ENCODE results near the gene CALR.
A peak's percentile ranks its signal among the peaks of the same experiment; 100 is the strongest.
"Not testable (repeated sequence)": the region's sequence is repeated elsewhere in the genome, so short reads cannot be mapped to it uniquely, and the experiment has no call there.

Gene CALR

DNA sequence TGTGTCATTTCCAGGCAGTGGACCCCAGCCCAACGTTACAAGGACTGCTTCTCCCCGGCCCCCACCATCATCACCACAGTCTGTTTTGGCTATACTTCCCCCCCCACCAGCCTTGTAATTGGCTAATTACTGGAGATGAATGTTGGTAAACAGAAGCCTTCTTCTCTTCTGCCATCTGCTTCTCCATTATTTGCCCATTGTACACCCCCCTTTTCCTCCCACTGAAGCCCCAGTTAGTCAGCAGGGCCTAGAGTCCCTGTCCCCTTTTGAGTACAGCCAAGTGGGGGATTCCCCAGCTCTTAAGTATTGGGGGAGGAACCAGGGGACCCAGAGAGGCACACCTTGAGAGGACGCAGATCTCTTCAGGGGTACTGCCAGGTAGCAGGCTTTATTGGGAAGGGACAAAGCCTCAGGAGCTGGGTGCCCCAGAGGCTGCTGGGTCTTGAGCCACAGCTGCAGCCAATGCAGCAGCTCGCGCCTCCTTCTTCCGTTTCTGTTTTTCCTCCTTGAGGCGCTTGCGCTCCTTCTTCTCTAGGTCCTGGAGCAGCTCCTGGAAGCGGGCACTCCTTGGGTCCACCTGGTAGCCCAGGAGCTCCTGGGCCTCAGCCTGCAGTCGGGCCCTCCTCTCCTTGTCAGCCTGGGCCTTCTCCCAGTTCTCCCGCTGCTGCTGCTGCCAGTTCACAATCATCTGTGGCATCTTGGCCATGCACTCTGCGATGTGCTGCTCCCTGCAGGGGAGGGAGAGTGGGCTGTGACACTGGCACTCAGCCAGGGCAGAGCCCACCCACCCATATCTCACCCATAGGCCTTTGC, 15.6 kb downstream of the CALR start:
- DNase-seq, result no peak

DNA sequence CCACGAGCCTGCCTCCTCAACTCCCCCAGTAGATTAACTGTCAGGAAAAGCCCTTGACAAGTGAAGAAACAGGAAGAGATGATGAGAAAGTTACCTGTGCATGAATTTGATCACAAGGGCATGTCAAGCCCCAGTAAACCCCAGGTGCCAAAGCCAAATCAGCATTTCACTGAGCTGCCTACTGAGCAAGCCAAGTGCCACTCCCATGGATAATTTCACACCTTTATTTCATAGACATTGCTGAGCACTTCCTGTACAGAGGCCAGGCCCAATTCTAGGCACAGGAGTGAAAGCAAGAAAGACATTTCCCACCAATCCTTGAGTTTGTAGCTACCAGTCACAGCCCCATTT, 16.2 kb downstream of the CALR start:
- DNase-seq, result no peak

DNA sequence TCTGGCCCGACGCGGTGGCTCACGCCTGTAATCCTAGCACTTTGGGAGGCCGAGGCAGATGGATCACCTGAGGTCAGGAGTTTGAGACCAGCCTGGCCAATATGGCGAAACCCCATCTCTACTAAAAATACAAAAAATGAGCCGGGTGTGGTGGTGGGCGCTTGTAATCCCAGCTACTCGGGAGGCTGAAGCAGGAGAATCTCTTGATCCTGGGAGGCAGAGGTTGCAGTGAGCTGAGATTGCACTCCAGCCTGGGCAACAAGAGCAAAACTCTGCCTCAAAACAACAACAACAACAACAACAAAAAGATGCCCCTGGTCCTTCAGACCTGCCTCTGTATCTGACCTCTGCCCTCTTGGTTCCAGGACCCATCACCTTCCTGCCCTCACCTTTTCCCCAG, 17.2 kb downstream of the CALR start:
- DNase-seq, result not testable (repeated sequence)

DNA sequence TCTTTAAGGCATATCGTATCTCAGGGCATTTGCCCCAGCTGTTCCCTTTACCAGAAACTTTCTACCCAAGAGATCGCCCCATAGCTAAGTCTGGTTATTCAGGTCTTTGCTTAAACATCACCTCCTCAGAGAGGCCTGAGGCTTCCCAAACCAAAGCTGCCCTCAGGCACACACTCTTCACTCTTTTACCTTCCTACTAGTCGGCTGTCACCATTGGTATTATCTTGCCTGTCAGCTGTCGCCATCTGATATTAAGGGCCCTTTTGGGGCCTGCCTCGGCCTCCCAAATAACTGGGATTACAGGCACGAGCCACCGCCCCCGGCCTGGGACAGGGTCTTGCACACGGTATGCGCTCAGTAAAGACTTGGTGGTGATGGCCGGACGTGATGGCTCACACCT, 17.6 kb downstream of the CALR start:
- DNase-seq, result no peak

DNA sequence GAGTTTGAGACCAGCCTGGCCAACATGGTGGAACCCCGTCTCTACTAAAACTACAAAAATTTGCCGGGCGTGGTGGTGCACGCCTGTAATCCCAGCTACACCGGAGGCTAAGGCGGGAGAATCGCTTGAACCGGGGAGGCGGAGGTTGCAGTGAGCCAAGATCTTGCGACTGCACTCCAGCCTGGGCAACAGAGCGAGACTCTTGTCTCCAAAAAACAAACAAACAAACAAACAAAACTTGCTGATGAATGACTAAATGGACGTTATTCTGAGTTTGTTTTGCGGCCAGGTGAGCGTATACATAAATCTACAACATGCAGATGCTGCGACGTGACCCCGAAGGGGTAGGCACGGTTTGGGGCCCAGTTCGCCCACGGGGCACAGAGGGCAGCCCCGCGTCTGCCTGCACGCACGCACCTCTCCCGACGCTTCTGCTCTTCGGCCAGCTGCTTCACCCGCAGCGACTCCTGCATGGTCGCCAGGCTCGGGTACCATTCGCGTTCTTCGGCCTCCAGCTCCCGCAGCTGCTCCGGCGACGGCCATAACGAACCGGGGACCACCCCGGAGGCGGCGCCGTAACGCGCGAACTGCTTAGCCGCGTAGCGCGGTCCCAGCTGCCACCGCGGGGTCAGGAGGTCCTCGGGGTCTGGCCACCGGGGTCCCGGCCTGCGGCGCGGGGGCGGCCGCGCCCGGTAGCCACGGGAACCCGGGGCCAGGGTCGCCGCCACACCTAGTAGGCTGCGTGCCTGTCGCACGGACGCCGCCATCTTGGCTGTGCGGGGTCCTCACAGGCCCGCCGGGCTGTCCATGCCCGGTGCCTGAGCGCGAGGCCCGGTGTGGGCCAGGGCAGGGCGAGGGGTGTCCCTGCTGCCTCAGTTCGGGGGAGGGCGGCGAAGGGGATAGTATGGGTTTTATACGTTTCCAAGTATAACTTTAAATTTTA, 18.3 kb downstream of the CALR start, which contains the start of gene GADD45GIP1:
TSS of gene GADD45GIP1 (minus strand) at position 778 of the 943 bp plus-strand sequence. CDS start at position 767, 11 bp downstream.
- DNase-seq, result peak; percentile 88

DNA sequence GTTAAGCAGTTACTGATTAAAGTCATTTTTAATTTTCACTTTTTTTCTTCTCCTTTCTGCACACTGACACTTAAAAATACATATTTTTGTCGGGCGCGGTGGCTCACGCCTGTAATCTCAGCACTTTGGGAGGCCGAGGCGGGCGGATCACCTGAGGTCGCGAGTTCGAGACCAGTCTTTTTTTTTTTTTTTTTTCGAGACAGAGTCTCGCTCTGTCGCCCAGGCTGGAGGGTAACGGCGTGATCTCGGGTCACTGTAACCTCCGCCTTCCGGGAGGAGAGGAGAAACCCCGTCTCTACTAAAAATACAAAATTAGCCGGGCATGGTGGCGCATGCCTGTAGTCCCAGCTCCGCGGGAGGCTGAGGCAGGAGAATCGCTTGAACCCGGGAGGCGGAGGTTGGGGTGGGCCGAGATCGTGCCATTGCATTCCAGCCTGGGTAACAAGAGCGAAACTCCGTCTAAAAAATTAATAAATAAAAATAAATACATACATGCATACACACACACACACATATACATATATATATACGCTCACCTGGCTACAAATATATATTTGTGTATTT, 19.1 kb downstream of the CALR start:
- DNase-seq, result not testable (repeated sequence)

DNA sequence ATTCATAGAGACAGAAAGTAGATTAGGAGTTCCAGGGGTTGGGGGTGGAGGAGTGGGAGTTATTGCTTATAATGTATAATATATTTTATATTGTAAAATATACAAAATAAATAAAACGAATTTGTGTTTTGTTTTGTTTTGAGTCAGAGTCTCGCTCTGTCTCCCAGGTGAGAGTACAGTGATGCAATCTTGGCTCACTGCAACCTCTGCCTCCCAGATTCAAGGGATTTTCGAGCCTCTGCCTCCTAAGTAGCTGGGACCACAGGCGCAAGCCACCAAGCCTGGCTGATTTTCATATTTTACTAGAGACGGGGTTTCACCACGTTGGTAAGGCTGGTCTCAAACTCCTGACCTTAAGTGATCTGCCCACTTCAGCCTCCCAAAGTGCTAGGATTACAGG, 21.1 kb downstream of the CALR start:
- DNase-seq, result no peak

DNA sequence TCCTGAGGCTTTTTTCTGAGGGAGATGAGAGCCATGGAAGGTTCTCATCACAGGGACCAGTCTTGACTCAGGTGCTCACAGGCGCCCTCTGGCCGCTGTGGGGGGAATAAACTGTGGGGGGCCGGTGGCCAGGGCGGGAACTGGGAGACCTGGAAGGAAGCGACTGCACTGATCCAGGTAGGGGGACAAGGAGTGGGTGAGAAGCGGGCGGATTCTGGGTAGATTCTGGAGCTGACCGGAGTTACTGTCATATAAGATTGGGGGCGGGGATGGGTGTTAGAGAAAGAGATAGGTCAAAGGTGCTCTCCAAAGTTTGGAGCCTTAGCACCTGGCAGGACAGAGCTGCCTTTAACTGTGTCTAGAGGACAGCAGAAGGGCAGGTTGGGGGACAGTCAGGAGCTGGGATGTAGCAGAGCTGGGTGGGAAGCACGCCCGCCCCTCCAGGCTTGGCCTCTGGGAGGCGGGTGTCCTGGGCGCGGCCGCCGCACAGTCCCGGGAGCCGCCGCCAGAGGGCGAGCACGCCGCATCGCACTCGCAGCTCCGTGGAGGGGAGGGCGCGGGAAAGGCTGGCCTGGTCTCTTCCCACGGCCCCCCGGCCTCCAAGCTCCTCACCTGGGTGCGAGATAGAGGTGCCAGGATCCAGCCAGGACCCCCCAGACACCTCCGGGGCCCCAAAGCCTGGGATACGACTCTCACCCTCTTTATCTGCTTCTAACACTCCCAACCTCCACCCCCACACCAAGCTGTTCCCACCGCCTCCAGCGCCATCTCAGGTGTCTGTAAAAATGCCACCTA, 26.8 kb downstream of the CALR start:
- DNase-seq, result peak; percentile 82

DNA sequence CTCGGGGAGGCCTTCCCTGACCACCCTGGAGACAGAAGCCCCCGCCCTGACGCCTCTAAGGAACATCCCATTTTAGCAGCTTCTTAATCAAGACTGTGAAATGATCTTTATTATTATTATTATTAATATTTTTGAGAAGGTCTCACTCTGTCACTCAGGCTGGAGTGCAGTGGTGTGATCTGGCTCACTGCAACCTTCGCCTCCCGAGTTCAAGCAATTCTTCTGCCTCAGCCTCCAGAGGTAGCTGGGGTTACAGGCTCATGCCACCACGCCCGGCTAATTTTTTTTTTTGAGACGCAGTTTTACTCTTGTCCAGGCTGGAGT, 27.4 kb downstream of the CALR start:
- no peak for DNase-seq

DNA sequence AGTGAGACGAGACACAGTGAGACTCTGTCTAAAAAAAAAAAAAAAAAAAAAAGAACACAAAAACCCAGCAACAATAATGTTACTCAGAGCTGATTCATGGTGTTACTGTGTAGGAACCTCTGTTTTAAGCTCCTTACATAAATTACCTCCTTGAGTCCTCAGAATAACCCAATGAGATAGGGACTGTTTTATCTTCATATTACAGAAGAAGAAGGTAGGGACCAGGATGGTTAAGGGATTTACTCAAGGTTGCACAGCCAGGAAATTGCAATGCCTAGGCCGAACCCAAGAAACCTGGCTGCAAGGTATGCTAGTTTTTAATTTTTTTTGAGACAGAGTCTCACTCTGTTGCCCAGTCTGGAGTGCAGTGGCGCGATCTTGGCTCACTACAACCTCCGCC, 29.5 kb downstream of the CALR start:
- no peak for DNase-seq

DNA sequence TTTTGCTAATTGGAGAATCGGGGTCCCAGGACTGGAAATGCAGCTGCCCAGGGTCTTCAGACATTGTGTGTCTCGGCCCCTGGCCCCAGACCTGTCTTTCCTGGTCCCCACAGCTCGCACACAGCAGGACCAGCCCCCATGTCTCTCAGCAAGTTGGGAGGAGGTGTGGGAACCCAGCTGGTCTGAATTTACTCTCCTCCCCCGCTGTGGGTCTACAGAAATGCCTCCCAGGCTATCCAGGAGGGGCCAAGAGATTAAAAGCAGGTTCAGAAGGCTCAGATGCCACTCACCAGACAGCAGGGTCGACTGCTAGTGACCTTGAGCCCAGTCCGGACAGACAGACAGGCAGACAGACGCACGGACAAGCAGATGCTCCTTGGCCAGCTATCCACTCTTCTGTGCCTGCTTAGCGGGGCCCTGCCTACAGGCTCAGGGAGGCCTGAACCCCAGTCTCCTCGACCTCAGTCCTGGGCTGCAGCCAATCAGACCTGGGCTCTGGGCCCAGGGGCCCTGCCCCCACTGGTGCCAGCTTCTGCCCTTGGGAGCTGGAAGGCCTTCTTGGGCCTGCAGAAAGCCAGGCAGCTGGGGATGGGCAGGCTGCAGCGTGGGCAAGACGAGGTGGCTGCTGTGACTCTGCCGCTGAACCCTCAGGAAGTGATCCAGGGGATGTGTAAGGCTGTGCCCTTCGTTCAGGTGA, 31.0 kb downstream of the CALR start, which contains the start of gene DAND5:
TSS of gene DAND5 (plus strand) at position 285 of the 697 bp plus-strand sequence. CDS start at position 370, 85 bp downstream.
- DNase-seq, result no peak

DNA sequence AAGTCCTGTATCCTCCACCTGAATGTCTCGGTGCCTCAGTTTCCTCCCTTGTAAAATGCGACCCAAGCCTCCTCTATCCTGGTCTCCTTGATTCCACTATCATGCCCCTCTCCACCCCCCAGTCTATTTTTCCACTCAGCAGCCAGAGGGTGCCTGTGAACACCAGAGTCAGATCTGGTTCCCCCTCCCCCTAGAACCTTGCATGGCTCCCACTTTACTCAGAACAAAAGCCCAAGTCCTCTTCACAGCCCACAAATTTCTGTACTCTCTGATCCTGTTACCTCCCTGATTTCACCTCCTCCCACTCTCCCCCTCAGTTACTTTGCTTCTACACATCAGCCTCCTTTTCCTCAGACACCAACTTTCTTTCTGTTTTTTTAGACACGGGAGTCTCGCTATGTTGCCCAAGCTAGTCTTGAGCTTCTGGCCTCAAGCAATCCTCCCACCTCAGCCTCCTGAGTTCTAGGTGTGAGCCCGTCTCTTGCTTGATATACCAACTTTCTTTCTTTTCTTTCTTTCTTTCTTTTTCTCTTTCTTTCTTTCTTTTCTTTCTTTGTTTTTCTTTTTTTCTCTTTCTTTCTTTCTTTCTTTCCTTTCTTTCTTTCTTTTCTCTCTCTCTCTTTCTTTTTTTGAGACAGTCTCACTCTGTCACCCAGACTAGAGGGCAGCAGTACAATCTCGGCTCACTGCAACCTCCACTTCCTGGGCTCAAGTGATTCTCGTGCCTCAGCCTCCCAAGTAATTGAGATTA, 31.8 kb downstream of the CALR start:
- no peak for DNase-seq

DNA sequence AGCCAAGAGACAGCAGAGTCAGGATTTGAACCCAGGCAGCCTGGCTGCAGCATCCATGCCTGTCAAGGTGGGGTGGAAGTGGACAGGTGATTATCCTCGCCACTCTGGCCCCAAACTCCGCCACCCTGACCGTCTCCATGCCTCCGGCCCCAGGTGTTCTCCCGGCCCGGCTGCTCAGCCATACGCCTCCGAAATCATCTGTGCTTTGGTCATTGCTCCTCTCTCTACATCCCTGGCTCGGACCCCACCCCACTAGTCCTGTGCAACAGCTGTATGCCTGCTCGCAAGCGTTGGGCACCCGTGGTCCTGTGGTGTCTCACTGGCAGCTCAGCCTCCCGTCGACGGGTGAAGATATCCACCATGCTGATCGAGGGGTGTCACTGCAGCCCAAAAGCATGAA, 34.8 kb downstream of the CALR start:
- DNase-seq, result no peak

DNA sequence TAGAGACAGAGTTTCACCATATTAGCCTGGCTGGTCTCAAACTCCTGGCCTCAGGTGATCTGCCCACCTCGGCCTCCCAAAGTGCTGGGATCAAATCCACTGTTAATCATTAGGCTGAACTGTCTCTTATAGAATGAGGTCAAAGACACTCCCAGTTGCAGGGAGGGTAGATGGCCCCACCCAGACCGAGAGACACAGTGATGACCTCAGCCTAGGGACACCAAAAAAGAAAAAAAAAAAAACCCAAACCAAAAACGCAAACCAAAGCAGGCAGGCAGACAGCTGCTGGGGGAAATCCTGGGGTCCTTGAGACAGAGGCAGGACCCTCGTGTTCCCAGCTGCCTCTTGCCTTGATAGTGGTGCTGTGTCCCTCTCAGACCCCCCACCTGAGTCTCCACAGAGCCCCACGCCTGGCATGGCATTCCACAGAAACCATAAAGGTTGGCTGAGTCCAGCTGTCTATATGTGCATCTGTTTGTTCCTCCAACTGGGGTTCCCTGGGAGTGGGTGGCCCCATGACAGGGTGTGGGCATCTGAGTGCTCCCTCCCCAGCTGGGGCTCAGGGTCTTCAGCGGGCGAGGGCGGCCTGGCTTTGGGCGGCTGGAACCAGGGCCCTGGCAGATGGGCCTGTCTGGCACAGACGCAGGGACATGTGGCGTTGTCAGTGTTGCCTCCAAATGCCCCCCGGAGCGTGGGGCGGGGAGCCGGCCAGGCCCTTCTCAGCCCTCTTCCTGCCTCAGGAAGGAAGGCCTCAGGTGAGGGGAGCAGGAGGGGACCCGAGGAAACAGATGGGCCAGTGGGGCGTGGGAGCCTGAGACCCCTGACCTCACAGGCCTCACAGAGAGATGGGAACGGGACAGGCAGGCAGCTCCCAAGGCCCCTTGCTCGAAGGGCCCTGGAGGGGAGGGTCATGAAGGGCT, 36.2 kb downstream of the CALR start:
- no peak for DNase-seq

DNA sequence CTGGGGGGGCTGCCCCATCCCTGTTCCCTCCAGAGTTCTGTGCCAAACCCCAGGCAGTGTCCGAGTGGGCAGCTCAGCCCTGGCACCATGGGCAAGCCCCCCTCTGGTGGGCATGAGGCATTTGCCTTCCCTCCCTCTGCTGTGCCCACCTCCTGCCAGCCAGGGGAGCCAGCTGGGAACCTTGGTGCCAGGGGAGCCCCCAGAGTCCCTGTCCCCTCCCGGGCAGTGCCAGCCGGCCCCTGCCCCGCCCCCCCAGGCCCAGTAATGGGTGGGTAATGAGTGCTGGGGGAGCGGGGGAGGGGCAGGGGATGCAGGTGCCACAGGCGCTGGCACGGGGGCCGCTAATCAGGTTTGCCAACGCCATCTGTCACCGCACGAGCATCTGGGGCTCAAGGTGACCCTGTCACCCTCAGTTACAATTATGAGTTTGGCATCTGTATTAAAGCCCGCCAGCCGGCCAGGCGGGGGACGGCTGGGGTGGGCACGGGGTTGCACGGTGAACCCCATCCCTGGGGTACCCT, 36.9 kb downstream of the CALR start:
- no peak for DNase-seq

DNA sequence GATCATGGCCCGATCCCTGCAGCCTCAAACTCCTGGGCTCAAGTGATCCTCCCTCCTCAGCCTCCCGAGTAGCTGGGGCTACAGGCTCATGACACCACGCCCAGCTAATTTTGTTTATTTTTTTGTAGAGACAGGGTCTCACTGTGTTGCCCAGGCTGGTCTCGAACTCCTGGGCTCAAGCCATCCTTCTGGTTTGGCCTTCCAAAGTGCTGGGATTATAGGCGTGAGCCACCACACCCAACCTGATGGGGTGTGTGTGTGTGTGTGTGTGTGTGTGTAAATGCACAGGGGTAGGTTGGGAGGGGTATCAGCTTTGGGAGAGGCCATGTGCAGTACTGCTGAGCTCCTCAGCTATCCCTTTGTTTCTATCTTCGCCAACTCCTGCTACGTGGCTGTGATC, 37.7 kb downstream of the CALR start:
- not testable (repeated sequence) for DNase-seq

DNA sequence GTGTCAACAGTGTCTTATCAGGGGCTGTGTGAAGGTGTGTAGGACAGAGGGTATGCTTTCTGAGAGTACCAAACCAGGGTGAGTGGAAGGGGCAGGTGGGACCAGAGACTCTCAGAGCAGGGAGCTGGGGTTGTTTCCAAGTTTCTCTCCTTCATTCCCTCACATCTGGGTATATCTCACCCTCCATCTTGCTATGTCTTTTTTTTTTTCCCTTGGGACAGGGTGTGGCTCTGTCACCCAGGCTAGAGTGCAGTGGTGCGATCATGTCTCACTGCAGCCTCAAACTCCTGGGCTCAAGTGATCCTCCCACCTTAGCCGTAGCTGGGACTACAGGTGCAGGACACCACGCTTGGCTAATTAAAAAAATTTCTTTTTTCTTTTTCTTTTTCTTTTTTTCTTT, 41.6 kb downstream of the CALR start:
- DNase-seq, result no peak

DNA sequence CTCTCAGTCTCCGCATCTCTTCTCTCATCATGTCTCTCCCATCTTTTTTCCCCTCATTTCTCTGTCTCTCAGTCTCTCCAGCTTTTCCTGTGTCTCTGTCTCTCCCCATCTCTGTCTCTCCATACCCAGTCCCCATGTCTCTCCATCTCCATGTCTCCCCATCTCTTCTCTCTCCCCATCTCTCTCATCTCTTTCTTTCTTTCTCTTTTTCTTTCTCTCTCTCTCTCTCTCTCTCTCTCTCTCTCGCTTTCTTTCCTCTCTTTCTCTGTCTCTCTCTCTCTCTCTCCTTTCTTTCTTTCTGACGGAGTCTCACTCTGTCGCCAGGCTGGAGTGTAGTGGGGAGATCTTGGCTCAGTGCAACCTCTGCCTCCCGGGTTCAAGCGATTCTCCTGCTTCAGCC, 44.2 kb downstream of the CALR start:
- no peak for DNase-seq

DNA sequence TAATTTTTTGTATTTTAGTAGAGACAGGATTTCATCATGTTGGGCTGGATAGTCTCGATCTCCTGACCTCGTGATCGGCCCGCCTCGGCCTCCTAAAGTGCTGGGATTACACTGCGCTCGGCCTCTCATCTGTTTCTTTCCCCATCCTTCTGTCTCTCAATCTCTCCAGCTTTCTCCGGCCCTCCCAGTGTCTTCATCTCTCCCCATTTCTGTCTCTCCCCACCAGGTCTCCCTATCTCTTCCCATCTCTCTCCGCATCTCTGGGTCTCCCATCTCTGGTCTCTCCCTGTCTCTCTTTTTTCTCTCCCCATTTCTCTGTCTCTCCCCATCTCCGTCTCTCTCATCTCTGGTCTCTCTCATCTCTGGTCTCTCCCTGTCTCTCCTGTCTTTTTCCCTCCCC, 44.7 kb downstream of the CALR start:
- no peak for DNase-seq

DNA sequence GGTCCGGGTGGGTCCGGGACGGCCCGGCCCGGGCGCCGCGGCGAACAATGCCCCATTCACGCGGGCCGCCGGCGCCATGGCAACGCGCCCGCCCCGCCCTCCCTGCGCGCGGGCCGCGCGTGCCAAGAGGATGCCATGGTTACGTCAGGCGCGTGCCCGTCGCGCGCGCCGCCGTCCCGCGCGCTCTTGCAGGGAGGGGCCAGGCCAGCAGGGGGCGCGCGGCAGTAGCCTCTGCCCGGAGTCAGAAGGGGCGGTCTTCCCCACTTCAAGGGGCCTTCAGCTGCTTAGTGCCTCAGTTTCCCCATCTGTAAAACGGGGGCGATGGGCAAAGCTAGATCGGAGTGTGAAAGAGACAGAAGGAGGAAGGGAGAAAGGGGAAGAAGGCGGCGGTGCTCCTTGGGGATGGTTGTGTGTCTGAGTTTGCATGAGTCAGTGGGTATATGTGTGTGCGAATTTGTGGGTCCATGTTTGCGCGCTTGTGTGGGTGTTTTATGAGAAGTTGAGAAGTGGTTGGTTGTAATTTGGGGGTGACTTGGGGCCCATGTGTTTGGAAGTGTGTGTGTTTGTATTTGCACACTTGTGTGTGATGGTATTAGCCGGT, 45.2 kb downstream of the CALR start:
- peak; percentile 83 for DNase-seq
